Prostate gland (tissue), 2 donors: ENCODE data around the gene MPPE1.

Source experiments
- POLR2A ChIP-seq: fragments of 450-650 bp; IDR thresholded peaks from one replicate; pipeline ENCODE4 v1.6.1; 2016; ENCODE audit warnings: antibody characterized with exemption, mild to moderate bottlenecking
- TF ChIP-seq, protein P1 (sequence below), 4 experiments: fragments of 200-600 bp in 2 of 4; fragments of 450-650 bp in 2 of 4; sonication (generic) in 2 of 4; IDR thresholded peaks; 1 replicate in 3 of 4; 2 replicates in 1 of 4; pipeline ENCODE4 v1.5.1; 2016 to 2019; ENCODE audit warnings: antibody characterized with exemption in 4 of 4, mild to moderate bottlenecking in 2 of 4, moderate library complexity in 2 of 4

- TF ChIP-seq, protein P1, sequence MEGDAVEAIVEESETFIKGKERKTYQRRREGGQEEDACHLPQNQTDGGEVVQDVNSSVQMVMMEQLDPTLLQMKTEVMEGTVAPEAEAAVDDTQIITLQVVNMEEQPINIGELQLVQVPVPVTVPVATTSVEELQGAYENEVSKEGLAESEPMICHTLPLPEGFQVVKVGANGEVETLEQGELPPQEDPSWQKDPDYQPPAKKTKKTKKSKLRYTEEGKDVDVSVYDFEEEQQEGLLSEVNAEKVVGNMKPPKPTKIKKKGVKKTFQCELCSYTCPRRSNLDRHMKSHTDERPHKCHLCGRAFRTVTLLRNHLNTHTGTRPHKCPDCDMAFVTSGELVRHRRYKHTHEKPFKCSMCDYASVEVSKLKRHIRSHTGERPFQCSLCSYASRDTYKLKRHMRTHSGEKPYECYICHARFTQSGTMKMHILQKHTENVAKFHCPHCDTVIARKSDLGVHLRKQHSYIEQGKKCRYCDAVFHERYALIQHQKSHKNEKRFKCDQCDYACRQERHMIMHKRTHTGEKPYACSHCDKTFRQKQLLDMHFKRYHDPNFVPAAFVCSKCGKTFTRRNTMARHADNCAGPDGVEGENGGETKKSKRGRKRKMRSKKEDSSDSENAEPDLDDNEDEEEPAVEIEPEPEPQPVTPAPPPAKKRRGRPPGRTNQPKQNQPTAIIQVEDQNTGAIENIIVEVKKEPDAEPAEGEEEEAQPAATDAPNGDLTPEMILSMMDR (IDR thresholded peaks at IDR 0.05) = no peak
- no peak for TF ChIP-seq POLR2A
Observed at GRCh38 chr18:11887328-11888128, 20.6 kb downstream of the MPPE1 start.
